Measurements from ENCODE around the gene LRRN2. TPM values are rescaled to one million over a fixed set of nuclear protein-coding genes. Genes with fewer than 3 reads are reported as not detected.

The LRRN2 gene
- total RNA-seq, 1 experiment from 2014 or later = 5.8 TPM

DNA sequence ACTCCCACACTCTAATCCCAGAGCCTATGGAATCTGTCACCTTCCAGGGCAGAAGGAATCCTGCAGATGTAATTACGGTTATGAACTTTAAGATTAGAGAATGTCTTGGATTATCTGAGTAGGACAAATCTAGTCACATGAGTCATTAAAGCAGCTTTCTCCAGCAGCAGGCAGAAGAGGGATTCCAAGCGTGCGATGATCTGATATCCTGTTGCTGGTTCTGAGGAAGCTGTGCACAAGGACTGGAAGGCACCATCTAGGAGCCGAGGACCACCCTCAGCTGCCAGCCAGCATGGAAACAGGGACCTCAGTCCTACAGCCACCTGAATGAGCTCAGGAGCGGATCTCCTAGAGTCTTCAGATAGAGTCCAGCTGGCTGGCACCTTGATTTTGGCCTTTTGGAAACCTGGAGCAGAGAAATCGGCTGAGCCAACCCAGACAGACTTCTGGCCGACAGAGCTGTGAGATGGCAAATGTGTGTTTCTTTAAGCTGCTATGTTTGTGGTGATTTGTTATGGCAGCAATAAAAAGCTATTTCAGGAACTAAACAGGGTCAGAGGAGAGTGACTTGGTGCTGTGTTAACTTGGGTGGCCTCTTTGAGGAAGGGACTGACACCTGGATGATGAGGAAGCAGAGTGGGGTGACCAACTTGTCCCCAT is 34.5 kb downstream of the LRRN2 start:
- TF ChIP-seq, protein P1, sequence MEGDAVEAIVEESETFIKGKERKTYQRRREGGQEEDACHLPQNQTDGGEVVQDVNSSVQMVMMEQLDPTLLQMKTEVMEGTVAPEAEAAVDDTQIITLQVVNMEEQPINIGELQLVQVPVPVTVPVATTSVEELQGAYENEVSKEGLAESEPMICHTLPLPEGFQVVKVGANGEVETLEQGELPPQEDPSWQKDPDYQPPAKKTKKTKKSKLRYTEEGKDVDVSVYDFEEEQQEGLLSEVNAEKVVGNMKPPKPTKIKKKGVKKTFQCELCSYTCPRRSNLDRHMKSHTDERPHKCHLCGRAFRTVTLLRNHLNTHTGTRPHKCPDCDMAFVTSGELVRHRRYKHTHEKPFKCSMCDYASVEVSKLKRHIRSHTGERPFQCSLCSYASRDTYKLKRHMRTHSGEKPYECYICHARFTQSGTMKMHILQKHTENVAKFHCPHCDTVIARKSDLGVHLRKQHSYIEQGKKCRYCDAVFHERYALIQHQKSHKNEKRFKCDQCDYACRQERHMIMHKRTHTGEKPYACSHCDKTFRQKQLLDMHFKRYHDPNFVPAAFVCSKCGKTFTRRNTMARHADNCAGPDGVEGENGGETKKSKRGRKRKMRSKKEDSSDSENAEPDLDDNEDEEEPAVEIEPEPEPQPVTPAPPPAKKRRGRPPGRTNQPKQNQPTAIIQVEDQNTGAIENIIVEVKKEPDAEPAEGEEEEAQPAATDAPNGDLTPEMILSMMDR (conservative IDR thresholded peaks at IDR 0.05) = no peak
- Mint-ChIP-seq H3K36me3 (ENCODE audit: insufficient read depth in 1 of 3, low read depth in 3 of 3) (no peaks in the 10 kb centered on the region; a peak in 1 of 7 replicates), H3K4me1 (peaks cover 41 to 46% of the 10 kb centered on the region in 2 experiments), H3K27ac (peak overlapping the region in 1 of 3 experiments; percentile 14; a peak in 2 of 7 replicates), H3K27me3 (ENCODE audit: low read depth) (peaks cover 22% of the 10 kb centered on the region), H3K4me3 (peak overlapping the region in 1 of 2 experiments; percentile 24; a peak in 2 of 5 replicates), H3K9me3 (no peaks in the 10 kb centered on the region)
- Histone ChIP-seq H3K56ac (ENCODE audit: insufficient read length, low read depth, low read length) (no peak overlapping the region), H3K14ac (ENCODE audit: insufficient read depth, low read length) (no peak overlapping the region), H2AK5ac (ENCODE audit: insufficient read length, low read length) (no peak overlapping the region), H3K18ac (ENCODE audit: insufficient read length, low read depth, low read length) (no peak overlapping the region), H2BK5ac (ENCODE audit: insufficient read length, low read length) (no peak overlapping the region), H3K9ac (ENCODE audit: extremely low read depth, insufficient read length, low read length) (no peak overlapping the region), H2BK15ac (ENCODE audit: low read depth, low read length) (no peak overlapping the region), H4K20me1 (ENCODE audit: control insufficient read depth, insufficient read depth, insufficient read length) (no peaks in the 10 kb centered on the region), H3K79me2 (ENCODE audit: insufficient read depth, low read length) (no peaks in the 10 kb centered on the region), H3K23ac (ENCODE audit: insufficient read length, low read depth, low read length) (no peak overlapping the region), H3K27me3 (ENCODE audit: insufficient read depth, low read length) (no peaks in the 10 kb centered on the region), H2AFZ (ENCODE audit: low read length) (no peak overlapping the region), H3K27ac (ENCODE audit: insufficient read length, low read depth, low read length) (no peak overlapping the region), H3K4ac (ENCODE audit: low read depth, low read length) (no peak overlapping the region), H3K23me2 (ENCODE audit: insufficient read length, low read depth, low read length, poor library complexity, severe bottlenecking) (no peaks in the 10 kb centered on the region), H3K79me1 (ENCODE audit: insufficient read depth, low read depth, low read length, poor library complexity, severe bottlenecking) (no peaks in the 10 kb centered on the region), H2BK20ac (ENCODE audit: low read depth, low read length, poor library complexity, severe bottlenecking) (no peak overlapping the region), H3K9me3 (ENCODE audit: control insufficient read depth, low read depth, low read length) (no peaks in the 10 kb centered on the region), H2BK12ac (ENCODE audit: insufficient read length, low read depth, low read length) (no peak overlapping the region), H3T11ph (ENCODE audit: low read length) (no peak overlapping the region), H4K91ac (ENCODE audit: insufficient read length, low read depth, low read length) (no peak overlapping the region), H3K4me2 (ENCODE audit: insufficient read depth, insufficient read length, low read length) (no peak overlapping the region), H2BK120ac (ENCODE audit: low read depth, low read length, poor library complexity, severe bottlenecking) (no peak overlapping the region), H4K8ac (replicated peaks; ENCODE audit: insufficient read length, low read depth, low read length) (no peak overlapping the region), H4K5ac (ENCODE audit: insufficient read length, low read depth, low read length) (no peak overlapping the region), H3K4me1 (ENCODE audit: insufficient read depth, low read length) (peaks cover 10% of the 10 kb centered on the region; the same call in 1 of the 2 replicates)
- no peak for DNase-seq
- no CpG with 5 or more reads among the region's 7 CpGs for WGBS (ENCODE audit: extremely low coverage, insufficient read length, low lambda C conversion rate)
